AG04449 (cell line): ENCODE data around the gene ACAD8.
A peak's percentile ranks its signal among the peaks of the same experiment; 100 is the strongest.

Experiments
- CTCF ChIA-PET: fragments of 350-600 bp; formaldehyde crosslinking; extraction: SDS; loops from one replicate; lab custom pipeline; 2021; ENCODE audit warnings: antibody characterized with exemption; lab: Yijun Ruan, JAX
- POLR2A ChIA-PET: fragments of 400-600, 350-600 bp; formaldehyde crosslinking; extraction: SDS; loops from one replicate; lab custom pipeline; 2020; ENCODE audit warnings: antibody characterized with exemption, inconsistent platforms; lab: Yijun Ruan, JAX
- DNase-seq: peaks from one replicate; pipeline ENCODE4 v3.0.0-alpha.2; 2010; ENCODE audit warnings: low read depth, low spot score
- H3K4me3 ChIP-seq: 2 replicates; pipeline ENCODE4 v1.5.1; 2011; ENCODE audit warnings: low read depth, mild to moderate bottlenecking, control low read depth, low read length
- CTCF ChIP-seq: IDR thresholded peaks from one replicate; pipeline ENCODE4 v1.5.1; 2011; ENCODE audit warnings: mild to moderate bottlenecking, moderate library complexity, low read length, control low read depth, inconsistent platforms; ENCODE audit not compliant: insufficient read depth; ENCODE audit errors: missing control alignments

ACAD8 gene

GRCh38 chr11:134228625-134229024, 24.7 kb upstream of the ACAD8 start:
- no peak overlapping the region for H3K4me3 ChIP-seq
- no peak for TF ChIP-seq CTCF
- peak; percentile 63 for DNase-seq
- ChIA-PET POLR2A (no interaction called here), CTCF (interaction anchor here (0.8 to 1.7 kb wide), 2 partner anchors 33 to 178 kb away, joined by 3 to 6 read pairs; no protein-coding TSS in a partner anchor)

GRCh38 chr11:134229126-134229790, 24.1 kb upstream of the ACAD8 start:
- no peak for TF ChIP-seq CTCF
- POLR2A ChIA-PET: no interaction called here
- CTCF ChIA-PET: interaction anchor here (0.8 to 1.7 kb wide), 3 partner anchors 10 to 179 kb away, joined by 3 to 6 read pairs (median 3); no protein-coding TSS in a partner anchor
- DNase-seq: no peak
- H3K4me3 ChIP-seq: no peak overlapping the region

DNA sequence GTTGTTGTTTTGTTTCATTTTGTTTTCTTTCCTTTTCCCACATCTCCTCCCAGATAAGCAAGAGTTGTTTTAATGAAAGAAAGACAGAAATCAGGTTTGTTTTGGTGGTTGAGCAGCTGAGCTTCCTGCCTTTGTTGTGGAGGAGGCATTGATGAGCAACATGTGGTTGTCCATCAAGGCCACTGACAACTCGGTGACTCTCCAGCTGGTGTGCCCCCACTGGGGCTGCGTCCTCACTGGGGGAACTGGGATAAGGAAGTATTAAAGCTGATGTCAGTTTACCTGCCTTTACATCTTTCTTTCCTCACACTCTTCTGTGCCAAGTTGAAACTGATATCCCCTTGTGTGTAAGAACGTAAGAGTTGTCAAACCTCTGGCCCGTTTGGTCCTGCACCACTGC, 23.0 kb upstream of the ACAD8 start:
- POLR2A ChIA-PET: no interaction called here
- H3K4me3 ChIP-seq: no peak overlapping the region
- no peak for TF ChIP-seq CTCF
- CTCF ChIA-PET: interaction anchor here (1.3 to 1.7 kb wide), 2 partner anchors 9 to 180 kb away, joined by 3 to 6 read pairs; no protein-coding TSS in a partner anchor
- no peak for DNase-seq

- DNase-seq: no peak
- ChIA-PET CTCF (no interaction called here), POLR2A (no interaction called here)
- TF ChIP-seq CTCF: no peak
- H3K4me3 ChIP-seq: no peak overlapping the region
Observed at GRCh38 chr11:134231958-134232659, 21.3 kb upstream of the ACAD8 start.

DNA sequence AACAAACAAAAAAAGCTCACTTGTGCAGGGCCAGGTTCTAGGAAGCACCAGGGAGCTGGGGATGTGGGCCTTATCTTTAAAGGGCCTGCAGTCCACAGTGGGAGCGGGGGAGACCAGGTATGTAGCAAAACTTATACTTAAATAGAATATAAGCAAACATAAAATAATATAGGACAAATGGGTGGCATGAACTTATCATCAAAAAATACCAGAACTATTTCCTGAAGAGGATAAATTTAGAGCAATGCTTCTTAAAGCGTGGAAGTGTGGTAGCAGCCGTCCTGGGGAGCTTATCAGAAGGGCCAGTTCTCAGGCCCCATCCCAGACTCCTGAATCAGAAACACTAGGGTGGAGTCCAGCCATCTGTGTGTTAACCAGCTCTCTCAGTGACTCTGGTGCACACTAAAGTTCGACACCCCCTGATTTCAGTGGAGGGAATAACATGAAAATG, 19.6 kb upstream of the ACAD8 start:
- no peak for TF ChIP-seq CTCF
- no peak overlapping the region for H3K4me3 ChIP-seq
- DNase-seq: no peak
- CTCF ChIA-PET: interaction anchor here (0.9 to 2.0 kb wide), 4 partner anchors 9 to 29 kb away, joined by 3 to 7 read pairs (median 4); partner anchors contain the start of genes NCAPD3 and VPS26B
- POLR2A ChIA-PET: no interaction called here

DNA sequence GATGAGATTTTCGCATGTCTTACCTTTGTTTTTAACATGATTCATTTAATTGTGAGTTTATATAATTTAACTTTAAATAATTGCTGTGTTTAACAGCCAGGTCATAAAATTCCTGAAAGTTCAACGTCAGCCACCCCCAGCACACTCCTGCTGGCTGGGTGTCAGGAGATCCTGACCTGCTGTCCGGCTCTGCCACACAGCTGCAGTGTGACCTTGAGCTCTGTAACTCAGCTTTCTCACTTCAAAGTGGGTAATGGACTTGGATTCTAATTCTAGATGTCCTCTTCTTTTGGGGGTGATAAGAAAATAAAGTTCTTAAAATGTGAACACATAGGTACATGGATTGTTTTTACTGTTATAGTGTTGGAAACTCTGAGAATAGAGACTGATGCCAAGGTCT, 18.0 kb upstream of the ACAD8 start:
- ChIA-PET CTCF (interaction anchor here (0.8 to 2.0 kb wide), 2 partner anchors 8 to 9 kb away, joined by 3 to 7 read pairs; no protein-coding TSS in a partner anchor), POLR2A (no interaction called here)
- DNase-seq: no peak
- no peak overlapping the region for H3K4me3 ChIP-seq
- no peak for TF ChIP-seq CTCF
